IPS DF 19.7 (cell line): ENCODE data around the gene TECPR1.
"Not testable (repeated sequence)": the region's sequence is repeated elsewhere in the genome, so short reads cannot be mapped to it uniquely, and the experiment has no call there.

ENCODE experiments used
- DNase-seq: peaks from one replicate; pipeline ENCODE4 v3.0.0-alpha.2; 2013; ENCODE audit warnings: low read depth, low spot score

TECPR1 gene

GRCh38 chr7:98228801-98229200 lies 23.2 kb downstream of the TECPR1 start:
- DNase-seq, result no peak

- no peak for DNase-seq
Measured at GRCh38 chr7:98227939-98228338, 24.1 kb downstream of the TECPR1 start.

GRCh38 chr7:98225913-98226614 lies 26.0 kb downstream of the TECPR1 start:
- no peak for DNase-seq

- DNase-seq, result no peak
Measured at GRCh38 chr7:98224701-98225181, 27.3 kb downstream of the TECPR1 start.

- DNase-seq, result no peak
Measured at GRCh38 chr7:98223898-98224700, 27.9 kb downstream of the TECPR1 start.

- DNase-seq, result no peak
Measured at GRCh38 chr7:98223351-98223897, 28.6 kb downstream of the TECPR1 start.

- DNase-seq, result no peak
Measured at GRCh38 chr7:98222533-98223195, 29.4 kb downstream of the TECPR1 start.

- no peak for DNase-seq
Measured at GRCh38 chr7:98221611-98222532, 30.2 kb downstream of the TECPR1 start.

- not testable (repeated sequence) for DNase-seq
Measured at GRCh38 chr7:98219382-98219781, 32.6 kb downstream of the TECPR1 start.

GRCh38 chr7:98217623-98218582 lies 34.1 kb downstream of the TECPR1 start:
- no peak for DNase-seq

GRCh38 chr7:98216941-98217622 lies 35.0 kb downstream of the TECPR1 start:
- no peak for DNase-seq

- no peak for DNase-seq
Measured at GRCh38 chr7:98215561-98216495, 36.2 kb downstream of the TECPR1 start.

- DNase-seq, result no peak
Measured at GRCh38 chr7:98214811-98215321, 37.2 kb downstream of the TECPR1 start.

- DNase-seq, result no peak
Measured at GRCh38 chr7:98213888-98214810, 37.9 kb downstream of the TECPR1 start.

GRCh38 chr7:98213296-98213887 lies 38.6 kb downstream of the TECPR1 start:
- no peak for DNase-seq

GRCh38 chr7:98212532-98213041 lies 39.4 kb downstream of the TECPR1 start:
- no peak for DNase-seq
